ENCODE results near the gene FBXW11. TPM values are rescaled to one million over a fixed set of nuclear protein-coding genes. Genes with fewer than 3 reads are reported as not detected.

FBXW11 gene
- total RNA-seq, 1 experiment from 2014 or later, result 46.3 TPM

DNA sequence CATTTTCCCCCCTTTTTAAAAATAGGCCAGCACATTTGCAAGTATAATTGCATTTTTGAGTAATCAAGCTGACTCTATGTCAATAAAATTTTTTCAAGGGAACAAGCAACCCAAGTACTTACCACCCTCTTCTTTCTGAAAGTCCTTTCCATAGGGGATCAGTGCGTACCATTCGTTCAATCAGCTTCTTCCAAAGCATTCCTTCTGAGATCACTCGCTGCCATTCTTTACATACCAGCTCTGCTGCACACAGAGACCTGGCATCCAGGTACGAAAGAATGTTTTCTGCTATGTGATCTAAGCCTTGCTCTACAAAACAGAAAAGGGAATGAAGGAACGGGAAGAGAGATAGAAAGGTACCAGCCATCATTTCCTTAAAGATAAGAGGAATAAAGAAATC is 106.6 kb downstream of the FBXW11 start:
- intact Hi-C loops (cut with micrococcal nuclease; ENCODE audit: unreplicated experiment), result loop anchor here (10.0 kb wide), 1 partner anchor 415 kb away; no protein-coding TSS in a partner anchor
- no peaks in the 10 kb centered on the region for H3K27me3 Mint-ChIP-seq (ENCODE audit: insufficient read depth, unreplicated experiment)
- no peak for TF ChIP-seq CTCF (IDR thresholded peaks at IDR 0.05; ENCODE audit: insufficient read depth in 1 of 2, low read depth in 1 of 2, low read length in 1 of 2, severe bottlenecking in 1 of 2, unreplicated experiment in 1 of 2)
- no peak overlapping the region for H3K27ac Mint-ChIP-seq (ENCODE audit: unreplicated experiment)
- Histone ChIP-seq H3K36me3 (ENCODE audit: control insufficient read depth, insufficient read depth, low read length) (peaks cover 1% of the 10 kb centered on the region), H3K4me1 (no peaks in the 10 kb centered on the region), H3K4me3 (ENCODE audit: low read depth, low read length) (no peak overlapping the region), H3K9me3 (no peaks in the 10 kb centered on the region), H3K27me3 (replicated peaks; ENCODE audit: control insufficient read depth, insufficient read depth, low read length) (no peaks in the 10 kb centered on the region)
- peaks cover 10% of the 10 kb centered on the region for H3K4me1 Mint-ChIP-seq (ENCODE audit: low read depth, unreplicated experiment)
- no peaks in the 10 kb centered on the region for H3K9me3 Mint-ChIP-seq (ENCODE audit: unreplicated experiment)
- no peak for DNase-seq
- no peak overlapping the region for H3K4me3 Mint-ChIP-seq (ENCODE audit: unreplicated experiment)
- POLR2A ChIA-PET, result no interaction called here
- no TSS peak for BruUV-seq (replicated peaks)
- CTCF ChIA-PET, result interaction anchor here (1.0 kb wide), 1 partner anchor 12 kb away, joined by 3 read pairs; no protein-coding TSS in a partner anchor
- H3K36me3 Mint-ChIP-seq (ENCODE audit: insufficient read depth, unreplicated experiment), result peaks cover 5% of the 10 kb centered on the region

DNA sequence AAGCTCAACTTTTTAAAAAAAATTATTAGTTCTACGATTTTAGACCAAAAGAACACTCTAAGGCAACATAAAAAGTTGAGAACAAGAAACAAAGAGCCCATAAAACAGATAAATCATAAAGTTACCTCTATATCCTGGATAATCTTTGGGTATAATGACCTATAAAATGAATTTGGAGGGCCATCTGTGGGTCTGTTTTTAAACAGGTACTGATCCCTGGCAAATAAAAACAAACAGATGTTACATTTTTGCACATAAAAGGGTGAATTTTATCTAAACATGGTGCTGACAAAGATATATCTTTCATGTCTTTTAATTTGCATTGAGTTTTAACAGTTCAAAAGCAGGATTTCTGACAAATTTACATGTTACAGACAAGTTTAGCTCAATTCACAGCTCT is 107.6 kb downstream of the FBXW11 start:
- Histone ChIP-seq H3K36me3 (ENCODE audit: control insufficient read depth, insufficient read depth, low read length) (peaks cover 1% of the 10 kb centered on the region), H3K4me1 (no peaks in the 10 kb centered on the region), H3K9me3 (no peaks in the 10 kb centered on the region), H3K4me3 (ENCODE audit: low read depth, low read length) (no peak overlapping the region), H3K27me3 (replicated peaks; ENCODE audit: control insufficient read depth, insufficient read depth, low read length) (no peaks in the 10 kb centered on the region)
- no peaks in the 10 kb centered on the region for H3K27me3 Mint-ChIP-seq (ENCODE audit: insufficient read depth, unreplicated experiment)
- peaks cover 10% of the 10 kb centered on the region for H3K4me1 Mint-ChIP-seq (ENCODE audit: low read depth, unreplicated experiment)
- no peak overlapping the region for H3K27ac Mint-ChIP-seq (ENCODE audit: unreplicated experiment)
- DNase-seq, result no peak
- intact Hi-C loops (cut with micrococcal nuclease; ENCODE audit: unreplicated experiment), result no loop called here
- ChIA-PET CTCF (interaction anchor here (1.0 kb wide), 1 partner anchor 13 kb away, joined by 3 read pairs; no protein-coding TSS in a partner anchor), POLR2A (interaction anchor here (0.6 kb wide), 1 partner anchor 34 kb away, joined by 6 read pairs; no protein-coding TSS in a partner anchor)
- BruUV-seq (replicated peaks), result no TSS peak
- no peaks in the 10 kb centered on the region for H3K9me3 Mint-ChIP-seq (ENCODE audit: unreplicated experiment)
- no peak for TF ChIP-seq CTCF (IDR thresholded peaks at IDR 0.05; ENCODE audit: insufficient read depth in 1 of 2, low read depth in 1 of 2, low read length in 1 of 2, severe bottlenecking in 1 of 2, unreplicated experiment in 1 of 2)
- peaks cover 5% of the 10 kb centered on the region for H3K36me3 Mint-ChIP-seq (ENCODE audit: insufficient read depth, unreplicated experiment)
- H3K4me3 Mint-ChIP-seq (ENCODE audit: unreplicated experiment), result no peak overlapping the region

DNA sequence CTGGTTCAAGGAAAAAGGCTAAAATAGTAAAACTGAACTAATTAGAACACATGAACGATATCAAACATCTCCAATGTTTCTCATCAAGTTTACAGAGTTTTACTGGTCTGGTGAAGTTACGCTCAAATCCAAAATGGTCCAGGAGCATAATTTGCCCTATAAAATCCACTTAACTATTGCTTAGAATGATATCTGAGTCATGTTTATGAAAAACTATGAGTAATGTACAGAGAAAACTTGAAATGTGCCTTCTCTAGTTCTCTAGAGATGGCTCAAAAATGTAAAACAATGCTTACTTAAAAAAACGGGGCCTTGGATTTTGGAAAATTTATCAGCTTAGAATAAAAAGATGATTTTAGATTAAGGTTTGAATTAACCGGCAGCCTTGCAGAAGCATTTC is 108.1 kb downstream of the FBXW11 start:
- Mint-ChIP-seq H3K27me3 (ENCODE audit: insufficient read depth, unreplicated experiment) (no peaks in the 10 kb centered on the region), H3K4me1 (ENCODE audit: low read depth, unreplicated experiment) (peaks cover 10% of the 10 kb centered on the region), H3K27ac (ENCODE audit: unreplicated experiment) (no peak overlapping the region), H3K36me3 (ENCODE audit: insufficient read depth, unreplicated experiment) (peaks cover 5% of the 10 kb centered on the region), H3K9me3 (ENCODE audit: unreplicated experiment) (no peaks in the 10 kb centered on the region), H3K4me3 (ENCODE audit: unreplicated experiment) (no peak overlapping the region)
- no peak for DNase-seq
- peaks cover 1% of the 10 kb centered on the region for H3K36me3 ChIP-seq (ENCODE audit: control insufficient read depth, insufficient read depth, low read length)
- intact Hi-C loops (cut with micrococcal nuclease; ENCODE audit: unreplicated experiment), result no loop called here
- no TSS peak for BruUV-seq (replicated peaks)
- H3K4me1 ChIP-seq, result no peaks in the 10 kb centered on the region
- ChIA-PET CTCF (no interaction called here), POLR2A (interaction anchor here (0.6 kb wide), 1 partner anchor 33 kb away, joined by 6 read pairs; no protein-coding TSS in a partner anchor)
- no peaks in the 10 kb centered on the region for H3K9me3 ChIP-seq
- no peak overlapping the region for H3K4me3 ChIP-seq (ENCODE audit: low read depth, low read length)
- no peak for TF ChIP-seq CTCF (IDR thresholded peaks at IDR 0.05; ENCODE audit: insufficient read depth in 1 of 2, low read depth in 1 of 2, low read length in 1 of 2, severe bottlenecking in 1 of 2, unreplicated experiment in 1 of 2)
- H3K27me3 ChIP-seq (replicated peaks; ENCODE audit: control insufficient read depth, insufficient read depth, low read length), result no peaks in the 10 kb centered on the region
